Pancreas (tissue), 10 donors: ENCODE results near the gene TEX53. TPM values are rescaled to one million over a fixed set of nuclear protein-coding genes. Genes with fewer than 3 reads are reported as not detected.
A peak's percentile ranks its signal among the peaks of the same experiment; 100 is the strongest.

Experiments used
- ATAC-seq, 4 donors: fragments of 200-7000 bp; cut with Tn5 transposase; one replicate each; pipeline versions ENCODE4 v1.8.0 to v1.9.1; 2020; ENCODE audit warnings: mild to moderate bottlenecking in 4 of 4, moderate library complexity in 4 of 4
- DNase-seq, 6 donors: peaks; one replicate each; pipeline ENCODE4 v3.0.0-alpha.2; 2020
- FAIRE-seq: peaks from 2 replicates; lab custom pipeline; 2012; peaks lifted over from hg19 to GRCh38; lab: Jason Lieb, UNC
- H3K27ac ChIP-seq, 4 donors: fragments of 200-600 bp; sonication (generic); 1 replicate in 3 of 4; 2 replicates in 1 of 4; pipeline versions ENCODE4 v1.5.0 to v1.8.0; 2020
- H3K27me3 ChIP-seq, 4 donors: fragments of 200-600 bp; one replicate each; pipeline ENCODE4 v1.8.0; 2021
- H3K36me3 ChIP-seq, 3 donors: fragments of 200-600 bp; sonication (generic) in 1 of 3; one replicate each; pipeline versions ENCODE4 v1.5.0 to v1.8.0; 2020 to 2021
- H3K4me1 ChIP-seq, 3 donors: fragments of 200-600 bp; one replicate each; pipeline ENCODE4 v1.8.0; 2021
- H3K4me3 ChIP-seq, 4 donors: fragments of 200-600 bp; sonication (generic) in 2 of 4; one replicate each; pipeline versions ENCODE4 v1.5.0 to v1.8.0; 2020 to 2021
- H3K9me3 ChIP-seq, 4 donors: fragments of 200-600 bp; one replicate each; pipeline ENCODE4 v1.8.0; 2021
- WGBS, 2 donors: extraction: QIAGEN DNeasy Blood & Tissue Kit; methylation state at CpG; one replicate each; pipeline ENCODE4 v1.1.7; 2013; 5-methylcytosine and 5-hydroxymethylcytosine counted together
- intact Hi-C, 3 donors: fragments of 100-400 bp; cut with DNase I; formaldehyde crosslinking; loops; one replicate each; pipeline versions ENCODE4 v1.11.1 to v1.14.2; 2022
- polyA plus RNA-seq, 2 donors: library from polyadenylated mRNA; stranded (reverse); fragments of 200-250 nt; gene quantifications; one replicate each; pipeline ENCODE4 v1.2.3, GENCODE V29; 2013
- total RNA-seq, 6 donors: library from RNA; stranded (reverse); fragmentation: NEBNext Ultra II Directional in 4 of 6; extraction: Animal tissue kit (Norgen Biotek cat#: 25700) in 4 of 6; gene quantifications; one replicate each; pipeline versions ENCODE4 v1.2.1 to v1.2.4, GENCODE V29; 2021 to 2023
- TF ChIP-seq, protein P1 (sequence below), 4 donors: fragments of 200-600 bp; sonication (generic) in 3 of 4; IDR thresholded peaks; one replicate each; pipeline versions ENCODE4 v1.5.0 to v1.8.0; 2021; ENCODE audit warnings: antibody characterized with exemption in 4 of 4
- donor health status: healthy with polysubstance abuse.
- donor health status: DM: no; HTN: no; CAD: no; lungs with moderate emphysema.
- donor health status: DM: no; HTN: no; CAD: no.
- donor health status: control.
- donor health status: control.
- donor health status: Bipolar disorder and iron deficiency.
- donor health status: DM: yes; HTN: yes; CAD: no.
- donor health status: DM: no; HTN: no; CAD: no.
- donor health status: DM: no; HTN: no; CAD: no.
- donor health status: DM: yes; HTN: yes; CAD: no.

TEX53 gene
- total and polyA plus RNA-seq, 8 donors: not detected

DNA sequence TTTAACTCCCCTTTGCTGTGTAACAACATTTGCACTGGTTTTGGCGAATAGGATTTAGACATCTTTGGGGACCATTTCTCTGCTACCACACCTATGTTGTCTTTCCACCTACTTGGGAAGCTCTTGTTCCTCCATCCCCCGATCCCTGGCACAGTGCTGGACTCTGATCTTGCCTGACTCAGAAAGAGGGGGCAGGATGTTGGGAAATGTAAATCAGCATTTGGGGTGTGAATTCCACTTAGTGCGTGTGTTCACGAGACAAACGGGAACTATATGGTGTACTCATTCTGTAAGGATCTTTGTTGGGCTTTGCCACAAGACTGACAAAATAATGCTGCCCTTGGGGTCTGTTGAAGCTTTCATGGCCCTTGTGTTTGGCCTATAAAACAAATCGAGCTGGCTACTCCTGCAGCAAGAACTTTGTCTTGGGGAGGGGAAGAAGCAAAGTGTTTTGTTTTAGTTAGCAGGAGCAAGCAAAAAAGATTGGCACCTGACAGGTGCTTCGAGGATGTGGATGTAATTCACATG, 28.0 kb downstream of the TEX53 start:
- H3K9me3 ChIP-seq: no peaks in the 10 kb centered on the region
- ATAC-seq: no peak
- H3K27ac ChIP-seq: no peak overlapping the region
- TF ChIP-seq, protein P1, sequence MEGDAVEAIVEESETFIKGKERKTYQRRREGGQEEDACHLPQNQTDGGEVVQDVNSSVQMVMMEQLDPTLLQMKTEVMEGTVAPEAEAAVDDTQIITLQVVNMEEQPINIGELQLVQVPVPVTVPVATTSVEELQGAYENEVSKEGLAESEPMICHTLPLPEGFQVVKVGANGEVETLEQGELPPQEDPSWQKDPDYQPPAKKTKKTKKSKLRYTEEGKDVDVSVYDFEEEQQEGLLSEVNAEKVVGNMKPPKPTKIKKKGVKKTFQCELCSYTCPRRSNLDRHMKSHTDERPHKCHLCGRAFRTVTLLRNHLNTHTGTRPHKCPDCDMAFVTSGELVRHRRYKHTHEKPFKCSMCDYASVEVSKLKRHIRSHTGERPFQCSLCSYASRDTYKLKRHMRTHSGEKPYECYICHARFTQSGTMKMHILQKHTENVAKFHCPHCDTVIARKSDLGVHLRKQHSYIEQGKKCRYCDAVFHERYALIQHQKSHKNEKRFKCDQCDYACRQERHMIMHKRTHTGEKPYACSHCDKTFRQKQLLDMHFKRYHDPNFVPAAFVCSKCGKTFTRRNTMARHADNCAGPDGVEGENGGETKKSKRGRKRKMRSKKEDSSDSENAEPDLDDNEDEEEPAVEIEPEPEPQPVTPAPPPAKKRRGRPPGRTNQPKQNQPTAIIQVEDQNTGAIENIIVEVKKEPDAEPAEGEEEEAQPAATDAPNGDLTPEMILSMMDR (IDR thresholded peaks at IDR 0.05): no peak
- peaks cover 0 to 16% (median 0%) of the 10 kb centered on the region in 3 donors for H3K36me3 ChIP-seq
- no peaks in the 10 kb centered on the region for H3K27me3 ChIP-seq
- WGBS, 2 donors: 85 to 89% methylated on average over 7 of the region's 7 CpGs
- DNase-seq: no peak
- H3K4me3 ChIP-seq: no peak overlapping the region
- intact Hi-C loops: no loop called here
- no peaks in the 10 kb centered on the region for H3K4me1 ChIP-seq
- FAIRE-seq: no peak

DNA sequence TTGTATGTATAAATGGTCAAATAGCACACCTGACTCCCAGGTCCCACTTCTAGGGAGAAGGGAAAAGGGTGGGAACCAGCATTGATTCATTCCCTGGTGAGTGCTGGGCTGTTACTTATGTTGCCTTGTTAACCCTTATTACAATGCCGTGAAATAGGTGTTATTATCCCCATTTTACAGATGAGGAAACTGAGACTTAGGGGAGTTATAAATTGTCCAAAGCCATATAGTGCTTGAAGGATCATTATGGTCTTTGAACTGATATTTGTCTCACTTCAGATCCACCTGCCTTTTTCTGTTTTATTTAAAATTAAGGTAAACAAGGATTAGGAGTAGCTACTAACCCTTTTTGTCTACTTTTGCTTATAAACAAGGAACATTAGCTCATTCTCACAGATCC, 30.1 kb downstream of the TEX53 start:
- Histone ChIP-seq H3K9me3 (no peaks in the 10 kb centered on the region), H3K4me1 (no peaks in the 10 kb centered on the region), H3K36me3 (peaks cover 0 to 16% (median 0%) of the 10 kb centered on the region in 3 donors), H3K27me3 (no peaks in the 10 kb centered on the region), H3K4me3 (no peak overlapping the region), H3K27ac (no peak overlapping the region)
- WGBS, 2 donors: 82 to 91% methylated on average over 1 of the region's 1 CpG
- FAIRE-seq (no peak), DNase-seq (no peak), ATAC-seq (no peak)
- TF ChIP-seq, protein P1 (IDR thresholded peaks at IDR 0.05): no peak
- intact Hi-C loops: no loop called here

DNA sequence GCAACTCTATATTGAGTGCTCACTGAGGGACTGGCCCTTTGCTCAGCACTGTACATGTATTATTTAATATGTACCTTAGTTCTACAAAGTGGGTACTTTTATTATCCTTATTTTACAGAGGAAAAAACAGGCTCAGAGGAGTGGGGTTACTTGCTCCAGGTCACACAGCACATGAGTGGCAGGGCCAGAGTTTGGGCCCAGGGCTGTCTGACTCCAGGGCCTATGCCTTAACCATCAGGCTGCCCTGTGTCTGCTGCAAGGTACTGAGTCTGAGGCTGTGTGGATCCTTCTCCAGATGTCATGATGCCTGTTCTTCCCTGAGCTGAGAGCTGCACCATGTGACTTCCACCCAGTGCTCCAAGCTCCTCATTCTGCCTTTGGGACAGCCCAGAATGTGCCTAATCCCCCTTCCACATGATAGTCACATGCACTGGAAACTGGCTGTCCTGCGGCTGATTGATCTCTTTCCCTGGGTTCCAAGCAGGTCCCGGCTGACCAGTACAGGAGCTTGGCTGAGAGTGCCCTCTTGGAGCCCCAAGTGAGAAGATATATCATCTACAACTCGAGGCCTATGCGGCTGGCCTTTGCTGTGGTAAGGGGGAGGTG, 31.1 kb downstream of the TEX53 start:
- intact Hi-C loops: no loop called here
- H3K36me3 ChIP-seq: peaks cover 0 to 16% (median 0%) of the 10 kb centered on the region in 3 donors
- H3K27ac ChIP-seq: no peak overlapping the region
- 90 to 92% methylated on average over 4 of the region's 4 CpGs for WGBS, 2 donors
- no peaks in the 10 kb centered on the region for H3K27me3 ChIP-seq
- FAIRE-seq: no peak
- no peaks in the 10 kb centered on the region for H3K4me1 ChIP-seq
- H3K9me3 ChIP-seq: no peaks in the 10 kb centered on the region
- no peak for DNase-seq
- TF ChIP-seq, protein P1 (IDR thresholded peaks at IDR 0.05): no peak
- H3K4me3 ChIP-seq: no peak overlapping the region
- ATAC-seq: no peak

DNA sequence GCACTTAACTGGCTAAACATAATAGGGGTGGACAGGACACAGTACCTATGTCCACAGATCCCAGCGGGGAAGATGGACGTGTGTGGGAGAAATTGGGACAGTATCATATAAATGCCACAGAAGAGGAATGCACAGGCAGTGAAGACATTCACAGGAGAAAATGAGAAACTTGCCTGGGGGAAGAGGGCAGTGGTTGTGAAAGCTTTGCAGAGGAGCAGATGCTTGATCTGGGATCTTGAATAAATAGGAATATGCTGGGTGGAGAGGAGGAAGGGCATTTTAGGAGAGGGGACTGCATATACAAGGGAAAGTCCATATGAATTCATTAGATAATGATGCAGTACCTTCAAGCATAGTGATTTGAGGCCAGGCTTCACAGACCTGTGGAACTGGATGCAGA, 32.9 kb downstream of the TEX53 start:
- intact Hi-C loops: no loop called here
- Histone ChIP-seq H3K4me3 (no peak overlapping the region), H3K27ac (no peak overlapping the region), H3K4me1 (no peaks in the 10 kb centered on the region), H3K36me3 (peaks cover 0 to 16% (median 0%) of the 10 kb centered on the region in 3 donors), H3K9me3 (no peaks in the 10 kb centered on the region), H3K27me3 (no peaks in the 10 kb centered on the region)
- FAIRE-seq (no peak), DNase-seq (no peak), ATAC-seq (no peak)
- TF ChIP-seq, protein P1 (IDR thresholded peaks at IDR 0.05): no peak
- 89 to 93% methylated on average over 2 of the region's 2 CpGs for WGBS, 2 donors

DNA sequence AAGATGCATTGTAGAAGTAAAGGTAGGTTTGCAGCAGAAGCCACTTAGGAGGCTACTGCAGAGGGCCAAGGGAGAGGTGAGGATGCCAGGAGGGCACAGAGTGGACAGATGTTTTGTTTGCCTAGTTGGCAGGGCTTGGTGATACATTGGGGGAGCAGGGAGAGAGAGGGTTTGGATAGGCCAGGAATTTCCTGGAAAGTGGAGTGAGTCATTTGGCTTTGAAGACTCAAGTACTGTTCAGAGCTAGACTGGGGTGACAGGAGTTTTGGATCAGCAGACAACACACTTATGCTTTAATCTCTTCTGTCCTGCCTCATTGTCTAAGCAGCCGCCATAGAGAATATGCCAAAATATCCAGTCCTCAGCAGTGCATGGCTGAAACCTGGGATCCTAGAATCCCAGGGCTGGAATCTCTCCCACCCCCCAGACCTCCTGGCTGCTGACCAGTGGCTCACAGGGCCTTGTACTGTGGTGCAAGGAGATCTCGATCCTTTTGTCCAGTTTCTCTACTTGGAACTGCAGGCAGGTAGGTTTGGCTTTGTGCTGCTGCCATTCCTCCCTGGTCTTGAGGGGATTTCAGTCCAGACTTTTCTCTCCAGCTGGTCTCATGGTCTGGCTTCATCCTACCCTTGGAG, 35.5 kb downstream of the TEX53 start:
- peak in 3 of 4 donors; percentile 30 to 74 (median 72) for ATAC-seq
- Histone ChIP-seq H3K27ac (no peak overlapping the region), H3K36me3 (no peaks in the 10 kb centered on the region), H3K4me3 (no peak overlapping the region), H3K9me3 (no peaks in the 10 kb centered on the region), H3K27me3 (no peaks in the 10 kb centered on the region), H3K4me1 (no peaks in the 10 kb centered on the region)
- TF ChIP-seq, protein P1 (IDR thresholded peaks at IDR 0.05): no peak
- DNase-seq: no peak
- intact Hi-C loops: no loop called here
- no peak for FAIRE-seq
- WGBS, 2 donors: 84 to 91% methylated on average over 2 of the region's 2 CpGs
